ENCODE measurements around the gene OLA1.

DNA sequence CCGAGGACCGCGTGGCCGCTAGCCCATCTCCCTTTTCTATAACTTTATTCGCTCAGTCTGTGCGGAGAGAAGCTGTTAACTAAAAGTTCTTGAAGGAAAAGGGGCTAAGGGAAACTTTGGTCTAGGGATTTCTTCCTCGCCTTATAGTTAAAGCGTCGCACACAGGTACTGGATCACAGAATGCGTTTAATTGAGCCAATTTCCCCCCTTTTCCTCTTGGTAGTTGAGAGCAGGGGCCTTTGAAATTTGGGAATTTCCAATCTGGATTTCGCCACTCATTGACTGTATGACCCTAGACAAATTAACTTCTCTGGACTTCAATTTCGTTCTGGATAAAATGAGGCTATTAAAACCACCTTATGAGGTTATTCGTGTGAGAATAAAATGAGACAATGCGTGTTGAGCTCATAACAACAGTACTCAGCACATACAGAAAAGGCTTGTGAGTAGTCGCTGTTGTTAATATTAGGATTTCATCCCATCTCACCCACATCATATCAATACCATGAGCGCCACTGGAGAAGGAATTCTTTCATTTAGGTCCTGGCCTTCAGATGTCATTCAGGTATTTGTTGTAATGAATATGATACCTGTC, 763 bp upstream of the OLA1 start:
- TF ChIP-seq EZH2 (IDR thresholded peaks at IDR 0.05) (no peak), POLR2AphosphoS5 (IDR thresholded peaks at IDR 0.05; ENCODE audit: borderline replicate concordance, low read depth, low read length) (no peak), FOXP2 (optimal IDR thresholded peaks at IDR 0.05; ENCODE audit: control extremely low read depth, extremely low read length, insufficient read depth) (no peak)

All from SK-N-MC (cell line).